DMS79 treated with DMSO at 0.1 percent for 48 hours (cell line): Measurements from ENCODE around the gene CARMIL1.
A peak's percentile ranks its signal among the peaks of the same experiment; 100 is the strongest.

ENCODE experiments used
- DNase-seq: peaks from one replicate; lab custom pipeline; 2025; lab: John Stamatoyannopoulos, UW

Gene CARMIL1

DNA sequence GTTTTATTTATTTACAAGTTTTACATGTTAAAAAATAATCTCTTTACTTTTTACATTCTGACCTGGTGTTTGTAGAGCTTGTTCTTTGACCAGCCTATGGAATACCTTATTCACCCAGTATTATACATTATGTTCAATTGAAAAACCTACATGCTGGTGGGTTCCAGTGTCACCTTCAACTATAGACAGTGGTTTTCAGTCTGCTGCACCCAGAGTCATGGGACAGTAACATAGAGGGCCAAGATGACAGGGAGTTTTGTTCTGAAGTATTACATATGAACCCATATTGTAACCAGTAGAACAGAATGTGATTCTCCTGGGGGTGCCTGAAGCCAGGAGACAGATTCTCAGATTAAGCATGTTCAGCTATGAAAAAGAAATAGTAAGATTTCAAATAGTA, 233.4 kb downstream of the CARMIL1 start:
- DNase-seq = no peak

DNA sequence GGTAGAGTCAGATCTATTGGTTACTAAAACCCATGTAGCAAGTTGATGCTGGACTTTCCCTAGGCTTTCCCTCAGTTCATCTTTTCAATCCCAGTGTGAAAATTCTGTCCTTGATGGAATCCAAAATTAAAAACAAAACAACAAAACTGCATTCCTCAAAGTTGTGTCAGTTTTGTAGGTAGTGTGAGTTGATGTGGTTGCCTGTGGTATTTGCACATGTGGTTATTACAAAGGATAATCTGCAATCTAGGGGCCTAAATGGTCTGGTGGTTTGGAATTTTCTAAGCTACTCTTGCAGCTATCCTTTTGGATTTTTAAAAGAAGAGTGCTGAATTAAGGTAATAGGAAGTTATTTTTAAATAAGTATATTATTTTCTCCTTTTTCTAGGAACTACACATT, 240.7 kb downstream of the CARMIL1 start:
- no peak for DNase-seq

DNA sequence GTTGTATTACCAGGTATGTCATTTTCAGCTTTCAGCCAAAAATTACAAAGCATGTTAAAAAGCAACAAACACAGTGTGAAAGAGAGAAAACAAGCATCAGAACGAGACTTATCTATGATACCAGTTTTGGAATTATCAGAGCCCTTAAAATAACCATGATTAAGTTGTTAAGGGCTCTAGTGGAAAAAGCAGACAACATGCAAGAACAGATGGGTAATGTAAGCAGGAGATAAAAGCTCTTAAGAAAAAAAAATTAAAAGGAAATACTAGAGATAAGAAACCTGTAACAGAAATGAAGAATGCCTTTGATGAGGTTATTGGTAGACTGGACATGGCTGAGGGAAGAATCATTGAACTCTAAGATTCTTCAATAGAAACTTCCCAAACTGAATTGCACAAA, 245.4 kb downstream of the CARMIL1 start:
- DNase-seq = no peak

DNA sequence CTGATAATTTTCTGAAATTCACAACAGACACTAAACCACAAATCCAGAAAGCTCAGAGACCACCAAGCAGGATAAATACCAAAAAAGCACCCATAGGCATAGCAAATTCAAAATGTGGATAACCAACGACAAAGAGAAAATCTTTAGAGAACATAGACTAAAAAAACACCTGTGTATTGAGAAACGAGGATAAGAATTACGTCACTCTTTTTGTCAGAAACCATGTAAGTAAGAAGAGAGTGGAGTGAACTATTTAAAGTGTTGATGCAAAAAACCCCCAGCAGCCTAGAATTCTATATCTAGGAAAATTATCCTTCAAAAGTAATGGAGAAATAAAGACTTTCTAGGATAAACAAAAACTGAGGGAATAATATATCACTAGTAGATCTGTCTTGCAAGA, 245.9 kb downstream of the CARMIL1 start:
- DNase-seq = no peak

DNA sequence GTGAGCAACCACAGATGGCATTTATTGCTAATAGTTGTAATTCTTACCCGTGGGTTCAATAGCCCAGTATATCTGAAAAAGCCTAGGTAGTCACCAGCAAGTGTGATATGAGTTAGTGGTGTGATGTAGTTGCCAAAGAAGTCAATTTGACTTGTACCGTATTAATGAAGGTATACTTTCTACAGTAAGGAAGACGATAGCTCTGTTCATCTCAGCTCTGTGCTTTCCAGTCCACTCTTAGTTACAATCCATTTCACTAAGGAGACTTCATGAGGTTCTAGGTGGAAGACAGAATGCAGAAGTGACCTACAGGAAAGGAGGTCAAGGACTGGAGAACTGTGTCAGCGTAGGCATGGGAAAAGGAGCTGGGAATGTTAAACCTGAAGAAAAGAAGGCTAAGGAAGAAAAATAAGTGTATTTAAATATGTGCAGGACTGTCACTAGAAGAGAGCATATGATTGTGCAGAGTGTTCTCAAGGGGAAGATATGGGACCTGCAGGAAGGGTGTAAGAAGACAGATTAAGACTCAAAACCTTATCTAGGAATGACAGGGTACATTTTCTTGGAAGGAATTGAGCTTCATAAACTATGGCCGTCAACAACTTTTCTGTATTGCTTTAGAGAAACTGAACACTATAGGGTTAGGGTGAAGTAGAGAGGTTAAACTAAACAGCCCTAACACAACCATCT, 255.9 kb downstream of the CARMIL1 start:
- no peak for DNase-seq

DNA sequence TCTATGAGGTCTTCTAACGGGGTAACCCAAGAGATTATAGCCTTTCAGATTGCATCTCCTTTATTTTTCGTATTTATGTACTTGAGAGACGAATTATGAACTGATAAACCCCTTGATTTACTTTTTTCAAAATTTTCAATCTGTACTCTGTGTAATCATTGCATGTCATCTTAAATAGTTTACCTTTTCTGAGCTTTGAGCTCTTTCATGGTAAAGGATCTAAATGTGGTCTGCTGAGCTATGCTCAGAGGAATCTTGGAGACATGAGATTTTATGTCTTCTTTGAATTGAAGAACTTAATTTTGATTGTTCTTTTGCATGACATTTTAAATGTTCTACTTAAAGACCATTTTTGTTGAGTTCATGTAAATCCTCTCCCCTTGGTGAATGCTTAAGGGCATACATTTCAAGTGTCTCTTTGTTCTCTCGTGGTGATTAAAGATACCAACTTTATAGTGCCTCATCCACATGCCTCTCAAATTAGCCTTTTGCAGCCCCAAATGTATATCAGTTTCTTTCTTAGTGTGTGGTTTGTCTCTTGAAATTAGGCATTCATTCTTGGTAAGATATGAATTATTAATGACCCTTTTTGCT, 256.6 kb downstream of the CARMIL1 start:
- DNase-seq = no peak

DNA sequence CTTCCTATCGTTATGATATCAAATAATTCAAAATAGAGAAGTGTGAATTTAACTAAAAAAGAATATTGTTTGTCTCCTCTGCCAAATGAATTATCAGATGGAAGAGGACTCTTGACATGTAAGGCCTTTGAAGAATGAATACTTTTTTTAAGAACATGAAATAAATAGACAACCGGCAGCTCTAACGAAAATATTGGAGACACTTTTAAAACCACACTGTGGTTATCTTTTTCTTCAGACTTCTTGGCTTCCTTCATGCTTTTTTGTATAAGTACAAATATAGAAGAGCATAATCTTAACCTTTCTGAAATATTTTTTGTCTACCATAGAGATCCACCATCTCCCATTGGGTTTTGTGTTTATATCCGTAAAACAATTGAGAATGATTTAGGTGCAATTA, 257.6 kb downstream of the CARMIL1 start:
- no peak for DNase-seq

DNA sequence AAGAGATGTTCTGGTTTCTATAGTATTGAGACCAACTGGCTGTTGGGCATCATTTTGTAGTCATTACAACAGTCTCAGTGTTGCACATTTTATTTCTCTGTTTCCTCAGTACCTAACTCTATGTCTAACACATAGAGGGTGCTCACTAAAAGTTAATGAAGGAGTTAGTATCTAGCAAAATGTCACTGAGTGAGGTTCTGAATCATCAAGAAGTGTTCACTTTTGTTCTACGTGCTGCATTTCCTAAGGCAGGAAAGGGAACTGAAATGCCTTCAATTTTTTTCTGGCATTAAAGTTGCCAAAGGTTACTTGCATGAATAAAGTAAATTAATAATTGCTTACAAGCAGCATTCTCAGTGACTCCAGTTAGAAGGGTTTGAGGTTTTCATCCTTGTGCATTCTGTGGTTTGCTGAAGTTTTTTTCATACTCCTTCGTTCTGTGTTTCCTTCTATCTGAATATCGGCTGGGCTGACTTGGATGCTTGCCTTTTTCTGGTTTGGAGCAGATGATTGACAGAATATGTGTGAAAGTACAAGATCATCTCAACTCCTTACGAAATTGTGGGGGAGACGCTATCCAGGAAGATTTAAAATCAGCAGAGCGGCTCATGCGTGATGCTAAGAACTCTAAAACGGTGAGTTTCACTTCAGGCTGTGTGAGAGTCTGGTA, 258.3 kb downstream of the CARMIL1 start:
- no peak for DNase-seq

DNA sequence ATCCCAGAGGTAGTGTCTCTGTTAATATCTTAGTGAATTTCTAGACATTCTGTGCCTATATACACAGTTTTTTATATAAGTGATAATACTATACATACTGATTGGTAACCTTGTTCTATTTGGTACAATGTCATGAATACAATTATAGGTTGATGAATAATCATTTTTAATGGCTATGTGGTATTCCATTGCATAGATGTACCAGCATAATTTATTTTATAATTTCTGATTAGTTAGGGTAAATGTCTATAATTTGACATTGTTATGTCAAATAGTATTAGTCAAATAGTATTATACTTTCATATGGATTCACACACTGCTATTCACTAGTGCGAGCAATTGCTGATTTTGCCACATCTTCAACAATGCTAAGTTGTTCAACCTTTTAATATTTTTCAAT, 262.1 kb downstream of the CARMIL1 start:
- no peak for DNase-seq

DNA sequence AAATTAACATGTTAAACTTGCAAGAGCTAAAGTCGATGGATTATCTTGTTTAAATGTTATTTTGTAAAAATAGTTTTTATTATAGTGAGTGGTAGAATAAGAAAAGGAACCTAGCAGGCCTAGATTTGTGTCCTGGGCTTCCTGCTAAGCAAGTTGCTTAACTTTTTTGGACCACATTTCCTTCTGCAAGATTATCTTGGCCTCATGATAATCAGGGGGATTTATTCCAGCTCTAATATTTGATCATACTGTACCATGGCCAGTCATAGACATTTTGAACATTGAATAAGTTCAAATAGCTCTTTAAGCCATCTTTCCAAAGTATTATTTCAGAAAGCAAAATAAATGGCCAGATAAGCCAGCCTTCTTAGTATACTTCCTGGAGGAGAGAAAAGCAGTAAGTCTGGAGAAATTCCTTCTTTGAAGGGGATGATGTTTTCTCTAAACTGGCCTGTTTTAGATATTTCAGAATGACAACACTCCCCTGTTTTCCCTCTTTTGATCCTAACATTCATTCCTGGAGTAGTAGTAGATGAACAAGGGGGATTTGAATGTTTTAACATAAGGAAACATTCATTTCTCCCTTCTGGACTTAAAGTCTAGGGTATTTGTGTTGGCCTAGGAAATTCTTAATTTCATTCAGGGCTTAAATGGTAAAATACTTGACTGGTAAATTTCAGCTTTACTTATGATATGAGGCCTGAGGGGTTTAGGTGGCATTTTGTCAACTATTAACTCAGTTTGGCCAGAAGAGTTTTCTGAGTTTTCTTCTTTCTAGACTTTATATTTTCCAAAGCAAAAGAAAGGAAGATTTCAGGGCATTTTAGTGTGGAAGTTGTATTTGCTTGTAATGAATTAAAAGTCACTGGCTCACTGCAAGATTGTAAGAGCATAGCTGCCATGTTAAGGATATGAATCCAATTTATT, 264.1 kb downstream of the CARMIL1 start:
- no peak for DNase-seq

DNA sequence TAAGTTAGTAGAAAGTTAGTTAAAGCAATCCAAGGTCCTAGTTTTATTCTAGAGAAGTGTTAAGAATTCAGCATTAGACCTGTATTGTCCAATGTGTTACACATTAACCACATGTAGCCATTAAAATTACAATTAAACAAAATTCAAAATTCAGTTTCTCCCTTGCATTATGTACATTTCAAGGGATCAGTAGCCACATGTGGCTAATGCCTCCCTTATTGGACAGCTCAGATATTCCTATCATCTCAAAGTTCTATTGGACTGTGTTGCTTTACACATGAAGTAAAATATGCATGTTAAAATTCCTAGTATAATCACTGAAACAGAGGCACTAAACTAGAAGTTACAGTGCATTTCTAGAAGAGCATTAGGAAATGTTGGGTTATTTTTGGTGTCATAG, 265.7 kb downstream of the CARMIL1 start:
- no peak for DNase-seq

DNA sequence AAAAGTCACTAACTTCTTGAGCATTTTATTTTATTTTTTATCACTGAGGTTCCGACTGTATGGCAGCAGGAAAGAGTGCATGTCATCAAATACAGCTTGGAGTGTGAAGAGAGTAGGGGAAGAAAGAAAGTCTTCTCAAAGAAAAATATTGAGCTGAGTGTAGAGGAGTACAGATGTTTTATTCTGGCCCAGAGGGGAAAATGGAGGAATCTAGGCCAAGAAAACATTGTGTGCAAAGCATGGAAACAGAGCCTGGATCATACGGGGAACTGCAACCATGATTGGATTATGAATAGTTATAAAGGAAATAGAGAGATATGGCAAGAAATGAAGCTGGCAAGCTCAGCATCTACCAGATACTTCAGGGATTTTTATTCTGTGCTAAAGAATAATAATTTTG, 268.6 kb downstream of the CARMIL1 start:
- DNase-seq = no peak

DNA sequence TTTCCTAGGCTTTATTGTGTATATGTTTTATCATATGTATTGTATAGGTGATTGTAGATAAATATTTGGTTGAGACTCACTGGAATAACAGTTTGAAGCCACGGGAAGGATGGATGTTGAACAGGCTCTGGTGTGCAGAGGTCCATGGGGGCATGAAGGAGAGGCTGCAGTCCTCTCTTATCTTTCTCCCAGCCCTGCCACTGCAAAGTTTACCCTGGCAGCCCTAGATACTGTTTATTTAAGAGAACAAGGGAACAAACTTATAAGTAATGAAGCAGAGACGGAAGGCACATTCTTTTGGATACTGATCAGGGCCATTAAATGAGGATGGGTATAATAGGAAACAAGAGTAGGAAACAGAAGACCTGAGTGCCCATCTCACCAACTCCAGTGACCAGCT, 269.3 kb downstream of the CARMIL1 start:
- DNase-seq = no peak

DNA sequence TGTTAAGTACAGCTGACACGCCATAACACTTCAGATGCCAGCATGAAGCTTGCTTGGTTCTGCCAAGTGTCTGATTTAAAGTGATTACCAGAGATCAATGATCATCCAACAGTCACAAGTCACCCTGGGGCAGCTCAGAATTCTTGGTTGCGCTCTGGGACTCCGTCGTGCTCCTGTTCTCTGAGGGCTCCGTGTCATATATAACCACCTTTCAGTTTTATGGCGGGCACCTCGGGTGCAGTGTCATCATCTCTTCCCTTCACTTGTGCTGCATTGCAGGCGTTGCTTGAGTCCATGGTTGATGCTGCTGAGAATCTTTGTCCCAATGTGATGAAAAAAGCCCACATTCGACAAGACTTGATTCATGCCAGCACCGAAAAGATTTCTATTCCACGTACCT, 271.5 kb downstream of the CARMIL1 start:
- no peak for DNase-seq

DNA sequence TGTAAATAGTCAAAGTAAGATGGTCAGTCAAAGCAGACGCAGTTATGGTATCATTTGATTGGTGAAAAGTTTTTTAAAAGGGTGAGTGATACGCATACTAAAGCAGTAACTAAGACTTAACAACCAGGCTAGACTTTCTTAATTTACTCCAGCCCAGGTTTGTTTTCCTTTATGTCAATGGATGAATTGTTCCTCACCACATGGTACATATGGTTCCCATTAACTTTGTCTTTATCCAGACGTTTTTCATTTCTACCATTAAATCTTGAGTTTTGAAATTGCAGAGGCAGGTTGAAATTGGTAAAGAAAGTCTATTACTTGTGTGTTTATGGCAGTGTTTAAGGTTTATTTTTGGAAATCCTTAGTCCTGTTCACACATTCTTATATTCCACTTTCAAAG, 274.3 kb downstream of the CARMIL1 start:
- DNase-seq = no peak

DNA sequence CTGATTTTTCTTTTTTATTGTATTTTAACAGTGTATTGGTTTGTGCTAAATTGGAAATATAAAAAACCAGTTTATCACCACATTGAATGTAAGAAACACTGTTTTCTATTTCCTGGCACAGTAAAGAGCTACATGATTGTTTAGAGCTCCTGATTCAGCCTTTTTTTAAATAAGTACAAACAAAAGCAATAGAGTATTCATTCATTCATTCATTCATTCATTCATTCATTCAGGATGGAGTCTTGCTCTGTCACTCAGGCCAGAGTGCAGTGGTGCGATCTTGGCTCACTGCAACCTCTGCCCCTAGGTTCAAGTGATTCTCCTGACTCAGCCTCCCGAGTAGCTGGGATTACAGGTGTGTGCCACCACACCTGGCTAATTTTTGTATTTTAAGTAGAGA, 276.0 kb downstream of the CARMIL1 start:
- DNase-seq = no peak

DNA sequence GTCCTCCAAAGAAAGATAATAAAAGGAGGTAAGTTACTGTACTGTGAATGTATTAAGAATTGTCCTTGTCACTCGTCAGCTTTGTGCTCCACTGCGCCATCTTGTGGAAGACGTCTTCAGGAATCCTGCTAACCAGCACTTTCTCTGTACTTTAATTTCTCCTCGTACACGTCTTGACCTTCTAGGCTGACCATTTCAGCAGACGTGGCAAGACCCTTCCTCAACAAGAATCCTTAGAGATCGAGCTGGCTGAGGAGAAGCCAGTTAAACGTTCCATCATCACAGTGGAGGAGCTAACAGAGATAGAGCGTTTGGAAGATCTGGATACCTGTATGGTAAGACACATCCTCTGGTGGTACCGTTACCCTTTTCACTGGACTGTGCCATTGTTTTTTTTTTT, 277.3 kb downstream of the CARMIL1 start:
- peak; percentile 33 for DNase-seq

DNA sequence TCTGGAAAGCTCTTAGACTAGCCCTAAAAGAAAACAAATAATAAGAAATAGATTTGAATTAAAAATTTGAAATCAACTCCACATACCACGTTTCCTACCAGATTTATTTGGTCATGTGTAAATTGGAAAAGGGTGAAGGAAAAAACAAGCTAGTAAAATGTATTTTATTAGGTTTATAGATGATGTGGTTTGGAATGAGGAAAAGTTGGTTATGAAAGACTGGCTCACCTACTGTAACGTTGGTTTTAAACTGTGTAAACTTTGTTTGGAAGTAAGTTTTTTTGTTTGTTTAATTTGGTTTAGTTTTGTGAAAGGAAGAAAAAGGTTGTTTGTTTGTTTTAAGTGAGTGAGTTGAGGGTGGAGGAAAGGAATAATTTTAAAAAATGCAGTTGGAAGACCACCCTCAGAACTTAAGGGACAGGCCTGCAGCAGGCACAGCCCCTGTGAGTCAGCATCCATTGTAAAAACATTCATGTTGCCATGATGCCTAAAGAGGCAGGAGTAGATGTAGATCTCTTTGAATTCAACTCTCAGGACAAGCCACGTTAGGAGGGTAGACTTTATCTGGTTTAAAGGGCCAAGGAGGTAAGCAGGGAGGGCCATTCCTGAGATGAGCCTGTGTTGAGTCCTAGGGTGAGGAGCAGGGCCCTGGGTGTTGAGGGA, 279.1 kb downstream of the CARMIL1 start:
- no peak for DNase-seq

DNA sequence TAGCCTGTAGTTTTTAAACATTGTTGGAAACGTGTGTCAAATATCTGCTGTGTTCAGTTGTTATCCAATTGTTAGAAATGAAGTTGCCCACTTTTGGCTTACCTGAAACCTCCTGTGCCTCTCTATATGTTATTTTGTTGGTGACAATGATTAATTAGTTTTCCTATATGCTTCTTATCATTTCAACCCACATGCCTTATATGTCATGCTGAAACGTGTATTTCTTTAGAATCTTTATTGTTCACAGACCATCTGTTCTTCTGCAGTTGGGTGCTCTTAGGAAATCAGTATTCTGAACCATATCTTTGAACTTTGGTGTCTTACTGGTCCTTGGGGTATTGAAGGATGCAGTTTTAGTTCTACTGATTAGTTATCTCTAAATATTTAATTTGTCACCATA, 281.7 kb downstream of the CARMIL1 start:
- DNase-seq = no peak

DNA sequence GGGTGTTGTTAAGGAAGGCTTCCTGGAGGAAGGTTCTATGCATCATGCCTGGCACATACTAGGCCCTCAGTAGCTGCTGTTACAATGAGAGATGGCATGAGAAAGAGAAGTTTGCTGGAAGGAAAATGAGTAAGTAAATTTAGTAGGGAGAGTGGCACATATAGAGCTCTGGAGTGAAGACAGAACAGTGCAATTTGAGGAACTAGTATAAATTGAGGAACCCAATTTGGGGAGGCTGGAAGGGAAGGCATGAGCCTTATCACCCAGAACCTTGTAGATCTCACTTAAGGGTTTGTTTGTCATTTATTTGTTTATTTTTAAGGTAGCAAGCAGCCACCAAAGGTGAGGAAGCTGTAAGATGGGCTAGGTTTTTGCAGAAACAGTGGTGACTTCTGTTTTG, 285.8 kb downstream of the CARMIL1 start:
- DNase-seq = no peak

DNA sequence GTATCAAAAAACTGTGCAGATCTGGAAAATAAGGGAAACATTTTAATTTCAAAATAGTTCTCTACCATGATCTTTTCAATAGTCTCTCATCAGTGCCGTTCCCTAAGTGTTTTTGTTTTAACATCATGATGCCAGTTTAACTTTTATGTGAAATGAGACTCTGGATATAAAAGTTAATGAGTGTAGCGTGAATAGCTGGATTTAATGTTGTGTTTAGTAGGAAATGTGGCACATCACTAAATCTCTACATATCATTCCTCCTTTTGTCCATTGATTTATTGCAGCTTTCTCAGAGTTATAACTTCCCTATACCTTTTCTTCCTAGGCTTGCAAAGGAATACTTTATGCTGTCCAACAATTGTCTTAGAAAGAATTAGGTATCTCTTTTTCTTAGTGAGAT, 291.4 kb downstream of the CARMIL1 start:
- DNase-seq = no peak

DNA sequence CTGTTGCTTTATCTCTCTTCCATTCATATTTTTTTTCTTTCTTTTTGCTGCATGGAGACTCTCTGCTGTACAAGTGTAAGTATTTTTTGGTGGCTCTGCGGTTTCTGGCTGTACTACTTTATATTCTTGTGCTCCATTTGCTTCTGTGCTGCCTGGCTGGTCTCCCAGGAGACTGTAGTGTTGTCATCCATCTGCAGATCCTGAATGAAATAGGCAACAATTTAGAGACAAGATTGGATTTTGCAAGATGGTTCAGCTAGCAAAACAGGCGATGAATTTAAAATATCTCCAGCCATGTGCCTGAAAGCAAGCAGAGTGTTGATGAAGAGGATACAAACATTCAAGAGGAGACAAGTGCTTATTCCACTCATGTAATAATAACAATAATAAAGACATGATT, 297.7 kb downstream of the CARMIL1 start:
- DNase-seq = no peak
